Body of pancreas (tissue), 4 donors: ENCODE results near the gene TMC3. TPM values are rescaled to one million over a fixed set of nuclear protein-coding genes. Genes with fewer than 3 reads are reported as not detected.

Experiments used
- ATAC-seq: fragments of 150-250 bp; one replicate; pipeline ENCODE4 v1.9.1; 2016
- DNase-seq, 4 donors: peaks; one replicate each; pipeline ENCODE4 v3.0.0-alpha.2; 2019
- H3K27ac ChIP-seq, 4 donors: fragments of 200-600 bp; sonication (generic); 1 replicate in 3 of 4; 2 replicates in 1 of 4; pipeline versions ENCODE4 v1.5.1 to v1.6.1; 2016 to 2019; ENCODE audit warnings: mild to moderate bottlenecking in 1 of 4, mixed read lengths in 1 of 4, moderate library complexity in 1 of 4
- H3K27me3 ChIP-seq, 2 donors: fragments of 200-600 bp; sonication (generic); one replicate each; pipeline ENCODE4 v1.6.0; 2016; ENCODE audit warnings: mild to moderate bottlenecking in 1 of 2
- H3K36me3 ChIP-seq, 2 donors: fragments of 200-600 bp; sonication (generic); replicated peaks in 1 of 2; 2 replicates each; pipeline ENCODE4 v1.5.1; 2016; ENCODE audit warnings: low read depth in 2 of 2; ENCODE audit not compliant: insufficient read depth in 1 of 2
- H3K4me1 ChIP-seq: fragments of 200-600 bp; sonication (generic); one replicate; pipeline ENCODE4 v1.6.0; 2016
- H3K4me3 ChIP-seq, 2 donors: fragments of 200-600 bp; sonication (generic); 1 replicate in 1 of 2; 2 replicates in 1 of 2; pipeline ENCODE4 v1.5.1; 2016 to 2019
- H3K9me3 ChIP-seq, 3 donors: fragments of 200-600 bp; sonication (generic); 1 replicate in 2 of 3; 2 replicates in 1 of 3; pipeline ENCODE4 v1.5.1; 2016
- POLR2A ChIP-seq, 3 donors: fragments of 450-650 bp; IDR thresholded peaks; one replicate each; pipeline ENCODE4 v1.6.1; 2016; ENCODE audit warnings: antibody characterized with exemption in 3 of 3, mild to moderate bottlenecking in 2 of 3
- WGBS, 2 donors: methylation state at CpG; one replicate each; pipeline ENCODE4 v1.1.5; 2017; 5-methylcytosine and 5-hydroxymethylcytosine counted together
- intact Hi-C: fragments of 100-400 bp; cut with DNase I; formaldehyde crosslinking; loops from one replicate; pipeline ENCODE4 v1.15.1; 2023
- total RNA-seq, 2 donors: library from RNA; depleted of rRNA; stranded (reverse); fragments of >200 nt; gene quantifications; one replicate each; pipeline ENCODE4 v1.1.0, GENCODE V29; 2016
- TF ChIP-seq, protein P1 (sequence below), 7 experiments: fragments of 450-650 bp in 4 of 7; fragments of 200-600 bp in 3 of 7; sonication (generic) in 3 of 7; IDR thresholded peaks; one replicate each; pipeline ENCODE4 v1.5.1; 2016 to 2019; ENCODE audit warnings: antibody characterized with exemption in 7 of 7

Gene TMC3
- total RNA-seq, 2 donors from 2014 or later: 0.33 TPM; not detected in 1

DNA sequence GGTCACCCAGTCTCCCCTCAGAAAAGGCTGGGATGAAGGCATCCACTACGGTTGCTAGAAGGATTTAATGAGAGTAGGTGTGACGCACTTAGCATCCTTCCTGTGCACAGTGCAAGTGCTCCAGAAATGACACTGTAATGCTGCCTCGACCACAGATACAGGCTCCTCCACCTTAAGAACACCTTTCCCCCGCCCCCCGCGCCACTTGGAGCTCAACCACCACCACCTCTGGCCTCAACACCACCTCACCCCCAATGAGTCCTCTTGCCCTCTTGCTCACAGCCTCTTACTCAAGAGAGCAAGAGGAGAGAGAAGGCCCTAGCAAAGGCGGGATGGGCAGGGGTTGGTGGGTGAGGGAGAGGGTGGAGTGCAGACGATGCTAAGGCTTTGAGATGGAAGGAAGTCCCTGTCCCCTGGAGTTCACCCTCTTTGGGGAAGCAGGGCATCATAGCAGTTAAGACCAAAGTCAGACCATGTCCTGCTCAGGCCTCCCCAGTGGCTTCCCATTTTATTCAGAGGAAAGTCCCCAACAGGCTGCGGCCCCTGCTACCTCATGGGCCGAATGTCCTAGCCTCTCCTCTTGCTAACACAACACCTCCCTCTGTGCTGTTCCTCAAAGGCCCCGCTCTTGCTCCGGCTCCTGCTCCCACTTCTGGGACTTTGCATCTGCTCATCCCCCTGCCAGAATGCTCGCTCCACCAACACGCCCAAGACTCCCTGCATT is 58.4 kb downstream of the TMC3 start:
- Histone ChIP-seq H3K9me3 (no peaks in the 10 kb centered on the region), H3K4me1 (no peaks in the 10 kb centered on the region), H3K36me3 (peaks cover 0 to 7% of the 10 kb centered on the region in 2 donors), H3K4me3 (no peak overlapping the region), H3K27ac (no peak overlapping the region), H3K27me3 (no peaks in the 10 kb centered on the region)
- DNase-seq (no peak), ATAC-seq (no peak)
- intact Hi-C loops: no loop called here
- TF ChIP-seq POLR2A (IDR thresholded peaks at IDR 0.05): no peak
- TF ChIP-seq, protein P1, sequence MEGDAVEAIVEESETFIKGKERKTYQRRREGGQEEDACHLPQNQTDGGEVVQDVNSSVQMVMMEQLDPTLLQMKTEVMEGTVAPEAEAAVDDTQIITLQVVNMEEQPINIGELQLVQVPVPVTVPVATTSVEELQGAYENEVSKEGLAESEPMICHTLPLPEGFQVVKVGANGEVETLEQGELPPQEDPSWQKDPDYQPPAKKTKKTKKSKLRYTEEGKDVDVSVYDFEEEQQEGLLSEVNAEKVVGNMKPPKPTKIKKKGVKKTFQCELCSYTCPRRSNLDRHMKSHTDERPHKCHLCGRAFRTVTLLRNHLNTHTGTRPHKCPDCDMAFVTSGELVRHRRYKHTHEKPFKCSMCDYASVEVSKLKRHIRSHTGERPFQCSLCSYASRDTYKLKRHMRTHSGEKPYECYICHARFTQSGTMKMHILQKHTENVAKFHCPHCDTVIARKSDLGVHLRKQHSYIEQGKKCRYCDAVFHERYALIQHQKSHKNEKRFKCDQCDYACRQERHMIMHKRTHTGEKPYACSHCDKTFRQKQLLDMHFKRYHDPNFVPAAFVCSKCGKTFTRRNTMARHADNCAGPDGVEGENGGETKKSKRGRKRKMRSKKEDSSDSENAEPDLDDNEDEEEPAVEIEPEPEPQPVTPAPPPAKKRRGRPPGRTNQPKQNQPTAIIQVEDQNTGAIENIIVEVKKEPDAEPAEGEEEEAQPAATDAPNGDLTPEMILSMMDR (IDR thresholded peaks at IDR 0.05): no peak
- 87% methylated on average over 14 of the region's 14 CpGs for WGBS, 2 donors

DNA sequence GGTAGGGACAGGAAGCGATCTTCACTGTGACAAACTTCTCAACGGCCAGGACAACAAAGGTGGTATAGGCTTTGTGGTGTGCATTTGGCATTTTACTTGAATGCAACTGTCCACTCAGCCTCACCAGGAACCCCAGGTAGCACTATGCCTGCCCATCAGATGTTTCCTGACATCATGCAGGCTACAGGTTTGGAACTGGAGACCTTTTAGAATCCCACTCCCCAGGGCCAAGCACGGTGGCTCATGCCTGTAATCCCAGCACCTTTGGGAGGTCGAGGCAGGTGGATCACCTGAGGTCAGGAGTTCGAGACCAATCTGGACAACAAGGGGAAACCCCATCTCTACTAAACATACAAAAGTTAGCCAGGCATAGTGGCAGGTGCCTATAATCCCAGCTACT is 59.6 kb downstream of the TMC3 start:
- Histone ChIP-seq H3K4me3 (no peak overlapping the region), H3K27me3 (no peaks in the 10 kb centered on the region), H3K4me1 (no peaks in the 10 kb centered on the region), H3K9me3 (no peaks in the 10 kb centered on the region), H3K27ac (no peak overlapping the region), H3K36me3 (peaks cover 0 to 5% of the 10 kb centered on the region in 2 donors)
- TF ChIP-seq, protein P1 (IDR thresholded peaks at IDR 0.05): no peak
- TF ChIP-seq POLR2A (IDR thresholded peaks at IDR 0.05): no peak
- 89 to 94% methylated on average over 5 of the region's 5 CpGs for WGBS, 2 donors
- intact Hi-C loops: no loop called here
- DNase-seq: no peak
- no peak for ATAC-seq

DNA sequence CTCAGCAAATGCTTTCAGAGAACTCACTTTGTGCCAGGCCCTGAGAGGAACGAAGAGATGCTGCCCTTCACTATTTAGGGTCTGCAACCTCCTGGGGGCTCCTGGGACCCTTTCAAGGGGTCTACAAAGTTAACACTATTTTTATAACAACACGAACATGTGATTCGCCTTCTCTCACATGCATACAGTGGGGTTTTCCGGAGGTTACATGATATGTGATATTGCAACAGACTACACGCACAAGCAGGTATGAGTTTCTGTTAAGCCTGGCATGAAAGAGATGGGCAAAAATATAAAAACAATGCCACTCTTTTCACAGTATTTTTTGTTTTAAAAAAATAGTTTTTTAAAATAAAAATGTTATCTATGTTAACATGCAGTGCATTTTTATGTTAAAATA is 60.3 kb downstream of the TMC3 start:
- no peak for DNase-seq
- Histone ChIP-seq H3K27me3 (no peaks in the 10 kb centered on the region), H3K4me3 (no peak overlapping the region), H3K27ac (peak overlapping the region in 1 of 4 donors; percentile 50), H3K9me3 (no peaks in the 10 kb centered on the region), H3K36me3 (peaks cover 0 to 5% of the 10 kb centered on the region in 2 donors), H3K4me1 (no peaks in the 10 kb centered on the region)
- TF ChIP-seq POLR2A (IDR thresholded peaks at IDR 0.05): no peak
- TF ChIP-seq, protein P1 (IDR thresholded peaks at IDR 0.05): no peak
- no peak for ATAC-seq
- WGBS, 2 donors: 83 to 86% methylated on average over 5 of the region's 5 CpGs
- intact Hi-C loops: no loop called here

DNA sequence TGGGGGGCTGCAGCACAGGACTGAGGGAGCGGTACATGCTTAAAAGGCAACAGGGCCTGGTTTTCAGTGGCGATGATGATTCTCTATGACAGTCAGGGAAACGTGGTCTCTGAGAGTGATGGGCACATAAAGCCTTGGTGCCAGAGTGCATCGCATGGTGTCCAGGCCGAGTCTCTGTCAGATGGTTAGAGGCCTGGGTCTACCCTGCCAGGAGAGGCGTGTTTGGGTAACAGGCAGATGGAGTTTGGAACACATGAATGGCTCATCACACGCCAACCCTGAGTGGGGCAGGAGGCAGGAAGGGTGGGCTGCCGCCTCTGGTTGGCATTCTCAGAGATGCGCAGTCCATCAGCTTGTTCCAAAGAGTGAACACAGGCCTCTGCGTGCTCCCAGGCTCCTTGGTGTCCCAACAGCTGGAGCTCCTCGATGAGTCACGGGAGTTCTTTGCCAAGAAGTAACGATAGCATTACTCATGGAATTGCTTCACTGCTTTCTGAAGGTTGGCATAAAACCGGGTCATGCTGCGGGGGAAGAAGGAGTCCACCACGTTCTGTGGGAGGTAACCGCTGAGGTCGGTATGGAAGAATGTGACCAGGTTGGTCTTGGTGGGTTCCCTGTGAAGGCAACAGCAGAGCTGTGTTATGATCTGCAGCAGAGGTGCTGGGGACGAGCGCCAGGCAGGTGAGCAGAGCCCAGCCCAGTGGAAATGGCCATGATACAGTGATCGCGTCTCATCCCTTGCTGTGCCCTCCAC is 61.0 kb downstream of the TMC3 start:
- TF ChIP-seq, protein P1 (IDR thresholded peaks at IDR 0.05): no peak
- TF ChIP-seq POLR2A (IDR thresholded peaks at IDR 0.05): no peak
- H3K27me3 ChIP-seq: no peaks in the 10 kb centered on the region
- ATAC-seq: peak; percentile 54
- peak; percentile 34 to 78 (median 55) for DNase-seq
- no peaks in the 10 kb centered on the region for H3K4me1 ChIP-seq
- H3K9me3 ChIP-seq: no peaks in the 10 kb centered on the region
- no peak overlapping the region for H3K4me3 ChIP-seq
- WGBS, 2 donors: 79 to 82% methylated on average over 14 to 22 of the region's 22 CpGs
- intact Hi-C loops: no loop called here
- peak overlapping the region in 2 of 4 donors; percentile 50 to 68 for H3K27ac ChIP-seq
- peaks cover 0 to 3% of the 10 kb centered on the region in 2 donors for H3K36me3 ChIP-seq
